GM21390 (cell line): Measurements from ENCODE around the gene CTTN.
"Not testable (repeated sequence)": the region's sequence is repeated elsewhere in the genome, so short reads cannot be mapped to it uniquely, and the experiment has no call there.

Experiments
- ATAC-seq: cut with Tn5 transposase; IDR thresholded peaks from one replicate; pipeline ENCODE4 v1.9.1; 2021; ENCODE audit not compliant: unreplicated experiment

CTTN gene

DNA sequence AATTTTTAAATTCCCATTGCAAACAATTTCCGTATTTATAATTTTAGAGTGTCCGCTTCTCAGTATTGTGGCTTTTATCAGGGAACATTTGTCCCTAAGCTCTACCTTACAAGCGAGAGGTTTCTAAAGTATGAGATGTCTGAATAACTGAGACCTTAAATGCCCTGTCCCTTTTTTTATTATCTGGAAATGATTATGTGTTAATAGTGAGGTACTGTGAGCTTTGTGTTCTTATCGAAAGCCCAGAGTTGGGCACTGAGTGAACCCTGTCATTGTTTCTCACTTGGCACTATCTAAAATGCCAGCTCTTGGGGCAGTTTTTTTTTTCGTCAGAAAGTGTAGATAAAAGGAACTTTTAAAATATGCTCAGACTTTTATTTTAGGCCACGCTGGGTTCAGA lies 9.5 kb downstream of the CTTN start:
- ATAC-seq, result no peak

DNA sequence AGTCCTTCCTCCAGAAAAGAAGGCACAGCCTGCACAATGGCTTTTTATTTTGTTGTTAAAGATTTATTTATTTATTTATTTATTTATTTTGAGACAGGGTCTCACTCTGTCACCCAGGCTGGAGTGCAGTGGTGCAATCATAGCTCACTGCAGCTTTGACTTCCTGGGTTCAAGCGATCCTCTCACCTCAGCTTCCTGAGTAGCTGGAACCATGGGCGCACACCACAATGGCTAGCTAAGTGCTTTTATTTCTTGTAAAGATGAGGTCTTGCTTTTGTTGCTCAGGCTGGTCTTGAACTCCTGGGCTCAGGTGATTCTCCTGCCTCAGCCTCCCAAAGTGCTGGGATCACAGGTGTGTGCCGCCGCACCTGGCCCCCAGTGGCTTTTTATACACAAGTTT lies 10.0 kb downstream of the CTTN start:
- not testable (repeated sequence) for ATAC-seq

DNA sequence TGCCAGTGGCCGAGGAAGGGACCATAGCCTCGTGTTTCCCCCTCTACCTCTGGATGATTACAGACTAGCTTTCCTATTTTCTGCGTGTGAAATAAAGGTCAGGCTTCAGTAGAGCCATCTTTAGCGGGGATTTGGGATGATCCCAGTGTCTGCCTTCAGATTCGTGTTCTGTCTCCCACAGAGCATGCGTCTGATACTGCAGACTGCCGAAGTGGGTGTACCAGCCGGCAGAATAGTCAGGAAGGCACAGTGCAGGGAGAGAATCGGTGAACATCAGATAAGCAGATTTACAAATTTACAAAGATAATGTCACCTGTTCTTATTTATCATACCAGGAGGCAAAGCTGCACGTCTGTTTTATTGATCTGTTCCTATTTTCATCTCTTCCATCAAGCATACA lies 11.1 kb downstream of the CTTN start:
- ATAC-seq, result no peak

DNA sequence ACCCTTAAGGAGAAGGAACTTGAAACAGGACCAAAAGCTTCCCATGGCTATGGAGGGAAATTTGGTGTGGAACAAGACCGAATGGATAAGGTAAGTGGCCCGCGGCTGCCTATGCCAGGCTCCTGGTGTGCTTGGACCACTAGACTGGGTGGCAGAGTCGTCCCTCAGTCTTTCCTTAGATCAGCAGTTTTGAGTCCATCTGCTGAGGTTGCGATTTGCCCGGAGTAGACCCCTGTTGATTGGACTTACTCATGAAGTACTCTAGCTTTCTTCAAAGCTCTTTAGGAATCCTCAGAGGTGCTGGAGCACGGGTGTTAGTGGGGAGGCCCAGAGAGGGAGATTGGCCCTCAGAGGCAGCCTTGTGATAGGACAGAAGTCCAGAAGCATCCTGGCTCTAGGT lies 11.5 kb downstream of the CTTN start:
- ATAC-seq, result no peak

DNA sequence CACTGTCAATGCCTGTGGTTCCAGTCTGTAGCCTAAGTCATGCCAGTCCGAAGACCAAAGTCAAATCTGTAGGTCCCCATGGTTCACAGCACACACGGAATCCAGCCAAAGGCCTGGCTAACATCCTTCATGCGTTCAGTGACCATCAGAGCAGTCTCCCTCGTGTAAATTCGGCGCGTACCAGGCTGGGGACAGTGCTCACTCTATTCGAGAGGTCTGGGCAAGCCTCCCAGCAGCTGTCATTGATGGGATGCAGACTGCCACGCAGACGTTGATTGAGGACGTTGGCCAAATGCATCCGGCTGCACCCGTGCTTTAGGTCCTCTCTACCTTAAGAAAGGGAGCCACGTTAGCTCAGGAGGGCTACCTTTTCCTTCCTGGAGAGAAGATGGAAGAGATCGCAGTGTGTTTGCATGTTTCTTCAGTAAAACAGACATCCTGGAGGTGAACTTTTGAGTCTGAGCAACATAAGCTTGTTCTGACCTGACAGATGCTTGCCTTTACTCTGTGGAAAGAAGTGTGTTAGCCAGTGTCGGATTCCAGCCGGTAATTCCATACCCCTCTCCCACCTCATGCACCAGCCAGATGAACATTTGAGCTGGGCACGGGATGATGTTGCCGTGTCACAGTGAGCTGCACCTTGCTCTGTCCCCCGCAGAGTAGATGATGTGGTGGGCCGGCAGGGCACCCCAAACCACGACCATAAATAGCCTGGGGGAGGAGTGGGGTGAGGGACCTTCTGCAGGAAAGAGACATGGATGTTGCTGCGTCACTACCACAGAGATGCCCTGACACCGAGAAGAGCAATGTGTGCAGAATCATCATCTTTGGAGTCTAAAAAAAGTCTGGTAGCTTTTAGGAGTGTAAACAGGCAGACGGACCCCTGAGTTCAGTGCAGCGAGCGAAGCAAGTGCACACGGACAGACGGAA lies 12.2 kb downstream of the CTTN start:
- no peak for ATAC-seq

DNA sequence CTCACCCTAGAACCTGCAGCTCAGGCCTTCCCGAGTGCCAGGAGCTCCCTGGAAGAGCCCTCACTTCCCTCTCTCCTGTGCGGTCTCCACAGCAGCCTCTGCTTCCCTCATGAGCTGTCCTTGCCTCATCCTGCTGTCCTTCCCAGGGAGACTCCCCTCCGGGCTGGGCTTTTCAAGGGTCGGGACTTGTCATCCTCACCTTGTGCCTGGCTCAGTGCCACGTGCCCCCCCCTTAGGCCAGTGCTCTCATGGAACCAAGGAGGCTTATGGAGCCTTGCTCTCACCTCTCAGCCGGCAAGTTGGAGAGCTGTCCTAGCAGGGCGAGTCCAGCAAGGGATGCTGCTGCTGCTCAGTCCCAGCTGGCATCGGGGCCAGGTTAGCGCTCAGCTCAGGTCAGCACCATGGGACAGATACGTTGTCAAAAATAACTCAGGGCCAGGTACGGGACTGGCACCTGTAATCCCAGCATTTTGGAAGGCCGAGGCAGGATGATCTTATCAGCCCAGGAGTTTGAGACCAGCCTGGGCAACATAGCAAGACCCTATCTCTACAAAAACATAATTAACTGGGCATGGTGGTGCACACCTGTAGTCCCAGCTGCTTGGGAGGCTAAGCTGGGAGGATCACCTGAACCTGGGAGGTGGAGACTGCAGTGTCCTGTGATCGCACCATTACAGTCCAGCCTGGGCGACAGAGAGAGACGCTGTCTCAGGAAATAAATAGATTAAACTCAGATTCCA lies 13.6 kb downstream of the CTTN start:
- ATAC-seq, result no peak

DNA sequence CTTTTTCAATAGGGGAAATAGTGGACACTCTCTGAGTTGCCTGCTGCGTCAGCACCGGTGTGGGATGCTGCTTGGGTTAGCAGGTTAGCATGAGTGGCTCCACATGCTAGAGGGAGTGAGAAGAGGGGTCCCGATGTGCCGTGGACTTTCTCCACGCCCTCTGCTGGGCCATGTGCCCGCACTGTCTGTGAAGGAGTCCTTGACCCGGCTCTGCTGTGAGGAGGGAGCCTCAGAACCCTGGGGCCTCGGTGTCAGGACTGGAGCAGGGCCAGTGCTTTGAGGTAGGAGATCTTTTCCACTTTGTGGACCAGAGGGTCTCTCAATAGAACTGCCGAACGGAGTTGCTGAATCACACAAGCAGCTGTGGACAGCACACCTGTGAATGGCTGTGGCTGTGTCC lies 14.8 kb downstream of the CTTN start:
- ATAC-seq, result no peak

DNA sequence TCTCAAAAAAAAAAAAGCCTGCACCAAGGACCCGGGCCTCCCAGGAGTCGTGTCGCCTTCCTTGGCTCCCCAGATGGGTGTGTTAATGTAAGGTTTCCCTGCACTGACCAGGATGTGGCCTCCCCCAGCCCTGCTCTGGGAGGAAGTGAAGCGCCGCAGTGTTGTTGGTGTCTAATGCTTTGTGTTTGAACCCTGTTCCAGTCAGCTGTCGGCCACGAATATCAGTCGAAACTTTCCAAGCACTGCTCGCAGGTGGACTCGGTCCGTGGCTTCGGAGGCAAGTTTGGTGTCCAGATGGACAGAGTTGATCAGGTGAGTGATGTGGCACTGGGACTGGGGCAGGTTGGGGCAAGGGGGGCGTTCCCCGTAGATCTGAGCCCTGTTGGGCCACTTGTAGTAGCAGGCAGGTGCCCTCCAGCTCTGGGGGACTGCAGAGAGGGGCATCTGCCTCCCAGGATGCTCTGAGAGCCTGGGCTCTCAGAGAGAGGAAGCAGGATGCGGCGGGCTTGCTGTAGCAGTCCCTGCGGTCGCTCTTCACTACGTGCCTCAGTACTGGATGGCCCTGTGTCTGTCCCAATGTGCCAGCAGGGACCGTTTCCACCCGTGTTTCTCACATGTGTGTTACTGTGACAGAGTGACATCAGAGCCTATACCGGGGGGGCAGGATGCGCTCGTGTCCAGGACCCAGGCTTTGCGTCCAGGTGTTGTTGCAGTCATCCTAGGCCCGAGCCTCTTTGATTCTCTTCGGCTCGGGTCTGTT lies 16.2 kb downstream of the CTTN start:
- no peak for ATAC-seq

DNA sequence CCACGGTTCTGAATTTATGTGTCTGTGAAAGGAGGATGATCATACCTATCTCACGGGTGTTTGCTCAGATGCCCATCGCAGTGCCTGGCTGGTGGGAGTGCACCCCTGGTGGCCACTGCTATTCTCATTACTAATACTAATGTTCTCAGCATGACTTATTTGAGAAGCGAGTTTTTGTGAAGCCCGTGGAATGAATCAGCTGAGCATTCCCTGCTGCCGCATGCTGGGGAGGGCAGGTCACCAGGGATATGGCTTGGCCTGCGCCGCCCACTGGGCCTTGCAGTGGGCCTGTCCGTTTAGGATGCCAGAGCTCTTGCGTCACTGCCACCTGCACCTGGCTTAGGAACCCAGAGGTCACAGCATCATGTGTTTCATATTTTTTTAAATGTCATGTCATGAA lies 16.9 kb downstream of the CTTN start:
- no peak for ATAC-seq

DNA sequence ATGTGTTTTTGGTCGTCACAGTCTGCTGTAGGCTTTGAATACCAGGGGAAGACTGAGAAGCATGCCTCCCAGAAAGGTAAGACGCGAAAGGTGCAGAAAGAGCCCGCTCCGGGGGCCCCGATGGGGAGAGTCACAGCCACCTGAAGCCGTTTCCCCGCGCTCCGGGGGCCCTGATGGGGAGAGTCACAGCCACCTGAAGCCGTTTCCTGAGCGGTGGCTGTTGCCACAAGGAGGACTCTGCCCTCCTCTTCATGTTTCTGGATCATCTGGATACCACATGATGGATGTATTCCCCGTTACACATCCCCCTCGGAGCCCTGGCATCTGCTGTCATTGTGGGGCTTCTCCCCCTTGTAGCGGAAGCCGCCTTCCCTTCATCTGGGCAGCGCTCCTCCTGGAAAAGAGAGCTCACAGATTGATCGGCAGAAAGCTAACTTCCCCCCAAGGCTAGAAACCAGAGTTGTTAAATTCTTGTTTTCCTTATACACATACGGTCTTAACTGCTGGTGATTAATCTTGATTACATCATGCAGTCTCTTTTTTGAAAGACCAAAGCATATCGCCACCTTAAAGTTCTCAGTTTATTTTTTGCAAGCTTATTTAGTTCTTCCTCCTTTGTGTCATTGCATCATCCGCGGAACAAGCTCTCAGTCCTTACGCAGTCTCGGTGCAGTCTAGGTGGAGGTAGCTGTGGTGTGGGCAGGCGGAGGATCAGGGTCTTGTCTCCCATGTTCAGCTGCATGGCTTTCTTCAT lies 17.5 kb downstream of the CTTN start:
- ATAC-seq, result no peak

DNA sequence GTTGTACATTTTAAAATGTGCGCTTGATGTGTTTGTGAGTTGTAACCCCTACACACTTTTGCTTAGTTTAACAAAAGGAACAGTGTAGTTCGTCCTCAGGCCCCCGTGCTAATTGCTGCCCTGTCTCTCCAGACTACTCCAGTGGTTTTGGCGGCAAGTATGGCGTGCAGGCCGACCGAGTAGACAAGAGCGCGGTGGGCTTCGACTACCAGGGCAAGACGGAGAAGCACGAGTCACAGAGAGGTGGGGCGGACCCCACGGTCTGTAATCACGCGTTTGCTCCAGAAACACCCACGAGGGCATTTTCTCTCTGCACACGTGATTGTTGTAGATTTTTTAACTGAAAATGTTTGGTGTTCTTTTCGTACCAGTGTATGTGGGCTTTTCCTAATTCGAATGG lies 18.6 kb downstream of the CTTN start:
- no peak for ATAC-seq

DNA sequence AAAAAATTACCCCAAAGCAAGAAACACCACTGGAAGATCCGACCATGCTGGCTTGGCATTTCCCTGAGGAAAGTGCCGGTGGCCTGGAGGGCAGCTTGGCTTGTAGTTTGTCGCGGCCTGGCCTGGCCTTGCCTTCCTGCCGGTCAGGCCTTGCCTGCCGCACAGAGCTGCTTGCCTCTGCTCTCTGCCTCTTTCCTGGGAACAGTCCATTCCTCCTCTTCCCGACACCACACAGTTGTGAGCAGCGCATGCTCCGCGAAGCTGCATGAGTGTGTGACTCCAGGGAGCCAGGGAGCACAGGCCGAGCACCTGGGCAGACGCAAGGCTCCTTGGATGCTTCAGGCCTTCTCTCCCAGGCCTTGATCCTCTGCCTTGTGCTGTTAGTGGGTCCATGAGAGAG lies 19.8 kb downstream of the CTTN start:
- ATAC-seq, result no peak

DNA sequence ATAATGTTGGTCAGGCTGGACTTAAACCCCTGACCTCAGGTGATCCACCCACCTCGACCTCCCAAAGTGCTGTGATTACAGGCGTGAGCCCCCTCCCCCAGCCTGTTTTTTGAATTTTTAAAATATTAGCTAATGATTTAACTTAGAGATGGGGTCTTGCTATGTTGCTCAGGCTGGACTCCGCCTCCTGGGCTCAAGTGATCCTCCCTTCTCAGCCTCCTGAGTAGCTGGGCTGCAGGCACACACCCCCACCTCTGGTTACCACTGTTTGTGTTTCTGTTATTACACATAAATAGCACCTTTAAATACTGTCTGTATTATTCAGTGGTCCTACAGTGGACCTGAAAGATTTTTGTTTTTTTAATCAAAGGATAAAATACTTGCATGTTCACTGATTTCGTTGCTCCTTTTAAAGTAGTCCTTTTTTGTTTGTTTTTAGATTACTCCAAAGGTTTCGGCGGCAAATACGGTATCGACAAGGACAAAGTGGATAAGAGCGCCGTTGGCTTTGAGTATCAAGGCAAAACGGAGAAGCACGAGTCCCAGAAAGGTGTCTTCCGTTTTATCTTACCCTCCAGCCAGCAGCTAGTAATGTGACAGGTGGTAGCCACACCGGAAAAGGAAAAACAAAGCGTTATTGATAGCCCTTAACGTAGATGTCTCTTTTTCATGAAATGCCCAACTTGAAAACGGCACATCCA lies 21.1 kb downstream of the CTTN start:
- no peak for ATAC-seq

DNA sequence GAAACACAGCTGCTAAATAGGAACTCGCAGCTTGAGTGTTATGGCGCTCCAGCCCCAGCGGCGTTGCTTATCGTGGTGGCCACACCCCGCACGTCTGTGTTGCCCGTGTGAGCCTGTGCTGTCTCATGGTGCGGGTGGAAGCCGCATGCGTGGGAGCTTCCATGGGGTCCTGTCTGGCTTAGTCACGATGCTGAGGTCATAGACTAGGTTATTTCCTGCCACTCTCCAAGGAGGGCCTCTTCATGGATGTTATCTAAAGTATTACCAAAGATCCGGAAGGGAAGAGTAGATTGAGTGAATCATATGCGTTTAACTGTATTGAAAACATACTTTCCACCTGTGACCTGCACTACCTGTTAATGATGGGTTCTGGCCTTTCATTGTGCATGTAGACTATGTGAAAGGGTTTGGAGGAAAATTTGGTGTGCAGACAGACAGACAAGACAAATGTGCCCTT lies 21.7 kb downstream of the CTTN start:
- ATAC-seq, result no peak

DNA sequence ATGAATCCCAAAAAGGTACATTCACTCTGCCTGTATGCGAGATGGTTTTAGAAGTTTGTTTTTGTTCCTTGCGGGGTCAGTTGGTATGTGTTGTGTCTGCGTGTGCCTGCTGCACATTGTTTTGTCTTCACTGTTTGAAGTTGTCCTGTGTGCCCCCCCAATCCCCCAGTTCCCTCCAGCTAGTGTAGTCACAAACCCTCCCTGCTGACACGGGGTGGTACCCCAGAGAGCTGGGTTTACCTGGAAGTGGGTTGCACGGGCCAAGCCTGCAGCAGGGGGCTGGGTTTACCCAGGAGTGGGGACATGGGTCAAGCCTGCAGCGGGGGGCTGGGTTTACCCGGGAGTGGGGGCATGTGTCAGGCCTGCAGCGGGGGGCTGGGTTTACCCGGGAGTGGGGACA lies 22.2 kb downstream of the CTTN start:
- ATAC-seq, result no peak

DNA sequence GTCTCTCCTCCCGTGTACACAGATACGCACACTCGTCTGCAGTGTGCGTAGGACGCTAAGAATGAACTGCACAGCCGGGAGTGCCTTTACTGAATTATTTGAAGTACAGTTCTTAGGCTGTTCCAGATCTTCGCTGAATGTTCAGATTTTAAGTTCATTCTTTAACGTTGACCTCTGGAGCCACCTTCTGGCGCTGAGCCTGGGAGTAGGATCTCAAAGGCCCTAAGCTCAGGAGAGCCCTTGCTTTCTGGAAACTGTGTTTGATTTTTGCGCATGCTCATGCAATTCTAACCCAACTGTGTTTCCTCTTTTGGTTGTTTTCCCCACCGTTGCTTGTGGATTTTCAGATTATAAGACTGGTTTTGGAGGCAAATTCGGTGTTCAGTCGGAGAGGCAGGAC lies 22.8 kb downstream of the CTTN start:
- ATAC-seq, result no peak

DNA sequence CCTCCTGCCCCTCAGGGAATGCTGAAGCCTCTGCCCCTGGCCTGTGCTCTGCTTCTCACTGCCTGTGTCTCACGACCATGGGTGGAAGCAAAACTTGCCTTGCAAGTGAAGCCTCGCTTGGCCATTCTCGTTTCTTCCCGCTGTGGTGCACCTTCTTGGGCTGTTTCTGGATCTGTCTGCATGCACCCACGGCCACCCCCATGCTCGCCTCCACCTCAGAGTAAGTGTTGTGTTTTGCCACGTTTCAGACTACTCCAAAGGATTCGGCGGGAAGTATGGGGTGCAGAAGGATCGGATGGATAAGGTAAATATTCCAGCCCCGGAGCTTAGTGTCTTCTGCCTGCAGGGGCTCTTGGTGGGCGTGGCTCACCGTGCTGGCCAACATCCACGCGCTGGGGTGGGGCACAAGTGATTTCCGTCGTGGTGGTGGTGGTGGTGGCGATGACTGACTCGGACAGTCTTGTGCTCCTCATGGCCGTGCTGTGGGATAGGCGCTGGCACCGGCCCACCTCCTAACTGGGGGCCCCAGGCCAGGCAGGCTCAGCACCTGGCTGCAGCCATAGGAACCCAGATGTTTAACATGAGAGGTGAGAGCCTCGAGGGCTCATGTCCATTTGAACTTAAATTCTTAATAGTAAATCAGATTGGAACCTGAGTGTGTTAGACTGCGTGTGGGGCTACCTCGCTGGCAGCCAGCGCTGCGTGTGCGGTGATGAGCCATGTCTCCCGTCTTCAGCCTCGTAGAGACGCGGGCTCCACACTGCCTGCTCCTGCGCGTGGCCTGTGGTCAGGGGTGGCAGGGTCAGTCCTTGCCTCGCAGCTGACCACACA lies 24.6 kb downstream of the CTTN start:
- no peak for ATAC-seq

DNA sequence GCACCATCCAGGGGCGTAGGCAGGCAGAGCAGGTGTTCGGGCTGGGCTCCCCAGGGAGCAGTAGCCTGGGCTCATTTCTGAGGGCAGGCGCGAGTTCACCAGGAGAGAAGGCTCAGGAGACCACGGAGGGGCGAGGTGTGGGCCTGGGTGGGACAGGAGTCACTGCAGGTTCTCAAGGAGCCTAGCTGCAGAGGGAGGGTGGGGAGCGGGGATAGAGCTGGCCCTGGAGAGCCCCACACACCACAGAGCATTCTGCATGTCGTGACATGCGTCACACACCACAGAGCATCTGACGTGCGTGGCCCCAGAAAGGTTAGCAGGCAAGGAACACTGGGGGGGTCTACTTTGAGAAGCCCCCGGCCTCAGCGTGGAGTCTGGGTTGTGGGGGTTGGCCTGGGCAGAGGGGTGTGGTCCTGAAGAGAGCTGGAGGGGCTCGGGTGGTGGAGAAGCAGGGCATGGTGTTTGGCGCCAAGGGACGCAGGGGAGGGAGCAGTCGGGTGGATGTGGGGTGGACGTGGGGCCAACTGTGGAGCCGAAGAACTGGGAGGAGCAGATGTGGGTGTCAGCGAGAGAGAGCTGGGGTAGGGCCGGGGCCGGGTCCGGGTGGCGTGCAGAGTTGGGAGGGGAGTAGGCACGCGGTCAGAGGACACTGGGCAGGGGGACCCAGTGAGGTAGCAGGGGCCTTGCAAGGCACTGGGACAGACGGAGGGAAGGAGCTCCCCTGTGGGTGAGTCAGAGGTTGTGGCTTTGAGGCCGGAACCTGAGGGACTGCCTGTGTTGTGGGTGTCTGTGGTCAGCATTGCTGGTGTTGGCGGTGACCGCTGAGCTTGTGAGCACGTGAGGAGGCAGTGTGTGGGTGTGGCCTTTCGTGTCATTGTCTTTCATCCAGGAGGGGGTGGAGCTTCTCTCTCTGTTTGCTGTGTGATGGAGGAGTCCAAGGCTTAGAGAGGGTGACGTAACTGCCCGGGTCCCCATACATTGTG lies 25.5 kb downstream of the CTTN start:
- ATAC-seq, result no peak
